Measurements from ENCODE around the gene TNNT3.

Gene TNNT3

DNA sequence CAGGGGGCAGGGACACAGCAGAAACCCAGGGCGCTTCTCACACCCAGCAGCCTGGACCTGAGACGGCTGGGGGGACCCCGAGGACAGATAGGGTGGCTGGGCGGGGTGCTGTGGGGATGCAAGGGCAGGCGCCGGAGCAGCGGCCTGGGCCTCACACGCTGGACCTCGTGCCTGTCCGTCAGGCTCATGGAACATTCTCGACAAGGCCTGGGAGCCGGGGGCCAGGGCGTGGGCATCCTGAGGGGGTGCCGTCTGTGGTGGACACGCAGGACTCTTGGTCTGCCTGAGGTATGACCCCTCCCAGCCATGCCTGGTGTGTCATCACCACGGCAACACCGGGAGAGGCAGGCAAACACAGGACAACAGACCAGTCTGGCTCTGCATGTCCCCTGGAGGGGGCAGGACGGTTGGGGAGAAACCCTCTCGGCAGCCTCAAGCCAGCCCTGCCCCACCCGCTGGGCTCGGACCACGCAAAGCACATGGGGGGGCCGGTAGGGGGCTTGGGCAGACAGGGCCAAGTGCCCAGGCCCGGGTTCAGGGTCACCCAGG lies 49.0 kb downstream of the TNNT3 start:
- H3K4me1 ChIP-seq (ENCODE audit: control insufficient read depth, insufficient read depth, low read length), result no peaks in the 10 kb centered on the region
- H3K9ac ChIP-seq (ENCODE audit: low read depth, low read length), result no peak overlapping the region
- H3K9me3 ChIP-seq (ENCODE audit: control insufficient read depth, insufficient read depth, low read length), result no peaks in the 10 kb centered on the region
- no peaks in the 10 kb centered on the region for H3K27me3 ChIP-seq (ENCODE audit: control insufficient read depth, insufficient read depth, low read length)
- H3K36me3 ChIP-seq (ENCODE audit: control insufficient read depth, insufficient read depth, low read length), result no peaks in the 10 kb centered on the region
- H3K4me3 ChIP-seq (ENCODE audit: low read depth, low read length), result no peak overlapping the region

GRCh38 chr11:1969035-1969434 lies 49.5 kb downstream of the TNNT3 start:
- Histone ChIP-seq H3K27me3 (ENCODE audit: control insufficient read depth, insufficient read depth, low read length) (no peaks in the 10 kb centered on the region), H3K9me3 (ENCODE audit: control insufficient read depth, insufficient read depth, low read length) (no peaks in the 10 kb centered on the region), H3K4me1 (ENCODE audit: control insufficient read depth, insufficient read depth, low read length) (no peaks in the 10 kb centered on the region), H3K4me3 (ENCODE audit: low read depth, low read length) (no peak overlapping the region), H3K9ac (ENCODE audit: low read depth, low read length) (no peak overlapping the region), H3K36me3 (ENCODE audit: control insufficient read depth, insufficient read depth, low read length) (no peaks in the 10 kb centered on the region)

DNA sequence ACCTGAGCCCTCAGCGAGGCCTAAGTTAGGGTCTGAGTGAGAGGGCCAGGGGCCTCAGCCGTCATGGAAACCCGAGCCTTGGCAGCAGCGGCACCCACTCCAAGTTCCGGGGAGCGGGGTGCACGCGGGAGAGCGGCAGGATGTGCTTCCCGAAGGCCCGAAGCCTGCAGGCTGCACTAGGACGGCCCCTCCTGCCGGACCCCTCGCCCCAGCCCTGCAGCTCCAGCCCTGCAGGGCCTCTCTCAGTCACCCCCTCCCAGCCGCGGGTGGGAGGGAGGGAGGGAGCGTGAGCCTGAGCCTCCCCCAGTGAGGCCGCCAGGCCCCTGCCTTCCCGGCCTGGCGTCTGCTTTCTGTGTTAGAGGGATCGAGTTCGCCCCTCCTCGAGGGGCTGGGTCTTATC lies 50.3 kb downstream of the TNNT3 start:
- Histone ChIP-seq H3K9ac (ENCODE audit: low read depth, low read length) (no peak overlapping the region), H3K4me3 (ENCODE audit: low read depth, low read length) (no peak overlapping the region), H3K27me3 (ENCODE audit: control insufficient read depth, insufficient read depth, low read length) (no peaks in the 10 kb centered on the region), H3K36me3 (ENCODE audit: control insufficient read depth, insufficient read depth, low read length) (no peaks in the 10 kb centered on the region), H3K9me3 (ENCODE audit: control insufficient read depth, insufficient read depth, low read length) (no peaks in the 10 kb centered on the region), H3K4me1 (ENCODE audit: control insufficient read depth, insufficient read depth, low read length) (no peaks in the 10 kb centered on the region)

DNA sequence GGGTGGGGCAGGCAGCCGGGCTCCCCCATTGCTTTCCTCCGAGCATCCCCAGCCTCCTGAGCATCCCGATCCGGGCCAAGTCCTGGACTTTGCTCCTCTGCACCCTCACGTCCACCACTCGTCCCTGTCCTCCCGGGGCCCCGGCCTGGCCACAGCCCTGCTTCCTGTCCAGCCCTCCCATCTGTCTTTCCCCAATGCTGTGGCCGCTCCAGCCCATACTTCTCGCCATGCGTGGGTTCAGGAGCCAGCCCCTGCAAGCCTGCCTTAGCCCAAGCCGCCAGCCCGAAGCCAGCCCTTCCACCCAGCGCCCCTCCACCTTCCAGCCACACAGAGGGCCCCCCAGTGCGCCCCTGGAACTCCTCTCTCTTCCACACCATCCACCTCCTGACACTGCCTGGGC lies 51.5 kb downstream of the TNNT3 start:
- Histone ChIP-seq H3K4me3 (ENCODE audit: low read depth, low read length) (no peak overlapping the region), H3K9me3 (ENCODE audit: control insufficient read depth, insufficient read depth, low read length) (no peaks in the 10 kb centered on the region), H3K36me3 (ENCODE audit: control insufficient read depth, insufficient read depth, low read length) (no peaks in the 10 kb centered on the region), H3K9ac (ENCODE audit: low read depth, low read length) (no peak overlapping the region), H3K27me3 (ENCODE audit: control insufficient read depth, insufficient read depth, low read length) (no peaks in the 10 kb centered on the region), H3K4me1 (ENCODE audit: control insufficient read depth, insufficient read depth, low read length) (no peaks in the 10 kb centered on the region)

DNA sequence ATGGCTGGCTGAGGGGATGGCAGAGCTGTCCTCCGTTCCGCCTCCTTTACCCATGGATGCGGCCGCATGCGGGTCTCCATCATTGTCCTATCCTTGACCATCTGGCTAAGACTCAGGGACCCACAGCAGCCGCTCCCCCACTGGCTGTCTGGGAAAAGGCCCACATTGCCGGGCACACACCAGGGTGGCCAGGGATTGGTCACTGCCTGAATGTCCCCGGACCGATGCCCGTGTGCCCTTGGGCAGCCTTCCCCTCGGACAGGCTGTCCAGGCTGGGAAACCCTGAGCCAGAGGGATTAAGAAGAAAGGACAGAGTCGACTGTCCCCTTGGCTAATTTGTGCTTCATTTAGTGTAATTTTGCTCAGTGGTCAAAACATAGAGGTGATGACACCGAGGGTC lies 55.7 kb downstream of the TNNT3 start:
- no peak overlapping the region for H3K4me3 ChIP-seq (ENCODE audit: low read depth, low read length)
- H3K4me1 ChIP-seq (ENCODE audit: control insufficient read depth, insufficient read depth, low read length), result no peaks in the 10 kb centered on the region
- H3K27me3 ChIP-seq (ENCODE audit: control insufficient read depth, insufficient read depth, low read length), result no peaks in the 10 kb centered on the region
- H3K36me3 ChIP-seq (ENCODE audit: control insufficient read depth, insufficient read depth, low read length), result no peaks in the 10 kb centered on the region
- no peaks in the 10 kb centered on the region for H3K9me3 ChIP-seq (ENCODE audit: control insufficient read depth, insufficient read depth, low read length)
- H3K9ac ChIP-seq (ENCODE audit: low read depth, low read length), result no peak overlapping the region

DNA sequence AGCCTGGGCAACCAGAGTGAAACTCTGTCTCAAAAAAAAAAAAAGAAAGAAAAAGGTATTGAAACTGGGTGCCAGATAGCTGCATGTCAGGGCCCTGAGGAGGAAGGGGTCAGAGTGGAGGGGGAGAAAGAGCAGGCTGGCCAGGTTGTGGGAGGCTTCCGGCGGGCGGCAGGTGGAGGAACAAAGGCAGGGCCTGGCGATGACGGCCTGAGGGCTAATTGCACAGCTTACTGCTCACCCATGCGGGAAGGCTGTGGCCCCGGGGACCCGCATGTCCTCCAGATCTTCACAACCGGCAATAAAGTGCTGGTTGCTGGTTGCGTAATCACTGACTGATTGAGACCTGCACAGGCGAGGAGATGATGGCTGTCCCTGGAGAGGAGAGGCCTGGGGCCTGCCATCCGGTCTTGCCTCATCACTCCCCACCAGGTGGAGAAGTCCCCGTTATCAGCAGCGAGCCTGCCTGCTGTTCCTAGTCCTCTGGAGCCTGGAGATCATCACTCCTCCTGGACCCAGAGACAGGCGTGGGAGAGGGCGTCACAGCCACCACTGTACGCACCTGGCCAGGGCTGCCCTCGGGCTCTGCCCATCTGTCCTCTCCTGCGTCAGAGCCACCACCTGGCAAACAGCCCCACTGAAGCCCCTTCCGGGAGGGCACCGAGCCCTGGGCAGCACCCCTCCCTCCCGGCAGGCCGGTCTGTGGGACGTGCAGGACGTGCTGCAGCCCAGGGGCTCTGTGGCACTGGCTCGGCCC lies 59.4 kb downstream of the TNNT3 start:
- H3K36me3 ChIP-seq (ENCODE audit: control insufficient read depth, insufficient read depth, low read length), result no peaks in the 10 kb centered on the region
- H3K4me1 ChIP-seq (ENCODE audit: control insufficient read depth, insufficient read depth, low read length), result no peaks in the 10 kb centered on the region
- H3K9ac ChIP-seq (ENCODE audit: low read depth, low read length), result no peak overlapping the region
- no peaks in the 10 kb centered on the region for H3K9me3 ChIP-seq (ENCODE audit: control insufficient read depth, insufficient read depth, low read length)
- no peak overlapping the region for H3K4me3 ChIP-seq (ENCODE audit: low read depth, low read length)
- H3K27me3 ChIP-seq (ENCODE audit: control insufficient read depth, insufficient read depth, low read length), result no peaks in the 10 kb centered on the region

DNA sequence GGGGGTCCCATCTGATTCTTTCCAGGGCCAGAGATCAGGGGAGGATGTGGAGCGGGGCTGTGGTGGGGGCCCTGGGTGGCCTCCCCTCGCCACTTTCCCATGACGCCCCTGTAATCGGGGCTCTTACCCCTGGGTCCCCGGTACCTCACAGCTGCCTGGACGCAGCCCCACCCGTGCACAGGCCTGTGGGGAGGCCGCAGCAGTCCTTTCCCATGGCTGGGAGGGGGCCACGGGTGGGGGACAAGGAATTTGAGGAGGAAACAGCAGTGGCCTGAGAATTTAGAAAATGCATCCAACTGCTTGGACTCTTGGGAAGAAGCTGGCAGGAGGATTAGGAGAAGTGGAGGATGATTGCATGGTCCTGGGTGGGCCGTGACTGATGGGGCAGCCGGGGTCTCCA lies 60.1 kb downstream of the TNNT3 start:
- Histone ChIP-seq H3K9ac (ENCODE audit: low read depth, low read length) (no peak overlapping the region), H3K36me3 (ENCODE audit: control insufficient read depth, insufficient read depth, low read length) (no peaks in the 10 kb centered on the region), H3K4me3 (ENCODE audit: low read depth, low read length) (no peak overlapping the region), H3K27me3 (ENCODE audit: control insufficient read depth, insufficient read depth, low read length) (no peaks in the 10 kb centered on the region), H3K4me1 (ENCODE audit: control insufficient read depth, insufficient read depth, low read length) (no peaks in the 10 kb centered on the region), H3K9me3 (ENCODE audit: control insufficient read depth, insufficient read depth, low read length) (no peaks in the 10 kb centered on the region)

DNA sequence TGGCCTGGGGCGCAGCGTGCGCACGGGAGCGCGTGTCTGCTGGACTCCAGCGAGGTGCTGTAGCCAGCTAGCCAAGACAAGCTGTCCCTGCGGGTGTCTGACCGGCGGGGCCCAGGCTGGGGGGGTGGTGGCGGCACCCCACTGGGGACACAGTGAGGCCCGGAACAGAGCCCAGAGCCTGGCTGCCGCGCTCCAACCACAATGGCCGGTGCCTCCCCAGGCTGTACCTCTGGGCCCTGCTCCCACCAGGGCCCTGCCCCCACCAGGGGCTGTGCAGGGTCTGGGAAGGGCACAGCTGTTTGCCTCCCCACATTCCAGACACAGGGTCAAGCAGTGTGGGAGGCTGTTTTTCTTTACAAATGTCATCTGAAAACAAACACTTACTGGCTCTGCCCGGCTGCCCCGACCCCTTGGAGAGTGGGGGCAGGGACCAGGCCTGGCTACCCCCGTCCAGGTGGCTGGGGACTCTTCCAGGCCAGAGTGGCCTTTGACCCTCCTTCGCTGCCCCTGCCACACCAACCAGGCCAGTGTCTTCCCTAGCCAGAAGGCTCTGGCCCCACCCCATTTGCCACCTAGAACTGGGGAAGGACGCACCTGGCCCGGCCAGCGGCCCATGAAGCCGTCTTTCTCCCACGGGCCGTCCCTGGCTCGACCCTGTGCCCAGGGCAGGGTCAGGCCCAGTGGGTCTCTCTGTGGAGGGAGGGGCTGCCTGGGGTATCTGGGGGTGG lies 63.5 kb downstream of the TNNT3 start:
- no peaks in the 10 kb centered on the region for H3K9me3 ChIP-seq (ENCODE audit: control insufficient read depth, insufficient read depth, low read length)
- no peaks in the 10 kb centered on the region for H3K4me1 ChIP-seq (ENCODE audit: control insufficient read depth, insufficient read depth, low read length)
- no peak overlapping the region for H3K4me3 ChIP-seq (ENCODE audit: low read depth, low read length)
- no peaks in the 10 kb centered on the region for H3K27me3 ChIP-seq (ENCODE audit: control insufficient read depth, insufficient read depth, low read length)
- H3K9ac ChIP-seq (ENCODE audit: low read depth, low read length), result no peak overlapping the region
- H3K36me3 ChIP-seq (ENCODE audit: control insufficient read depth, insufficient read depth, low read length), result no peaks in the 10 kb centered on the region

DNA sequence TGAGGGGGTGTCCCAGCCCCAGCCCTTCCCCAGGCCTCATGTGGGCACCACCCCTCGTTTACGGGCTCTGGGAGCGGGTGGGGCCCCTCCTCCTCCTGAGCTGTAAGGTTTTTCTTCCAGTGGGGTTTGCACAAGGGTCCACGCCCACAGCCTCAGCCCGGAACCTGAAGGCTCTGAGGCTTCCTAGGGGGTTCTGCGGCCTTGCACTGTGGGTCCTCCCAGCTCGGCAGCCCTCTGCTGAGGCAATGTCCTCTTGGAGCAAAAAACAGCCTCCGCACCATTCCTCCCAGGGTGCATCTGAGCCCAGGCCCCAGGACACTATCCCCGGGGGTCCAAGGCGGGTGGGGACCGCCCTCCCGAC lies 64.1 kb downstream of the TNNT3 start:
- no peak overlapping the region for H3K9ac ChIP-seq (ENCODE audit: low read depth, low read length)
- H3K36me3 ChIP-seq (ENCODE audit: control insufficient read depth, insufficient read depth, low read length), result no peaks in the 10 kb centered on the region
- H3K4me3 ChIP-seq (ENCODE audit: low read depth, low read length), result no peak overlapping the region
- H3K9me3 ChIP-seq (ENCODE audit: control insufficient read depth, insufficient read depth, low read length), result no peaks in the 10 kb centered on the region
- H3K4me1 ChIP-seq (ENCODE audit: control insufficient read depth, insufficient read depth, low read length), result no peaks in the 10 kb centered on the region
- H3K27me3 ChIP-seq (ENCODE audit: control insufficient read depth, insufficient read depth, low read length), result no peaks in the 10 kb centered on the region

DNA sequence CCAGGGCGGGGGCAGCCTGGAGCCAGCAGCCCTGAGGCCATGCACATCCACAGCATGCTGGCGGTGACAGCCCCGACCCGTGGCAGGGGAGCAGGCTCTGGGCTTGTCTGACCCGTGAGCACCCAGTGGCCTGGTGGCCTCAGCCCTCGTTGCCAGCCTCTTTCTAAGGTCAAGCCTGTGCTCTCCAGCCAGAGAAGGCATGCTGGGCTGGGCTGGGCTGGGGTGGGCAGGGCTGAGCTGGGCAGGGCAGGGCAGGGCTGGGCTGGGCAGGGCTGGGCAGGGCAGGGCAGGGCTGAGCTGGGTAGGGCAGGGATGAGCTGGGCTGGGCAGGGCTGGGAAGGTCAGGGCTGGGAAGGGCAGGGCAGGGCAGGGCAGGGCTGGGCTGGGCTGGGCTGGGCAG lies 67.5 kb downstream of the TNNT3 start:
- Histone ChIP-seq H3K27me3 (ENCODE audit: control insufficient read depth, insufficient read depth, low read length) (no peaks in the 10 kb centered on the region), H3K9me3 (ENCODE audit: control insufficient read depth, insufficient read depth, low read length) (no peaks in the 10 kb centered on the region), H3K9ac (ENCODE audit: low read depth, low read length) (no peak overlapping the region), H3K4me1 (ENCODE audit: control insufficient read depth, insufficient read depth, low read length) (no peaks in the 10 kb centered on the region), H3K4me3 (ENCODE audit: low read depth, low read length) (no peak overlapping the region), H3K36me3 (ENCODE audit: control insufficient read depth, insufficient read depth, low read length) (no peaks in the 10 kb centered on the region)

DNA sequence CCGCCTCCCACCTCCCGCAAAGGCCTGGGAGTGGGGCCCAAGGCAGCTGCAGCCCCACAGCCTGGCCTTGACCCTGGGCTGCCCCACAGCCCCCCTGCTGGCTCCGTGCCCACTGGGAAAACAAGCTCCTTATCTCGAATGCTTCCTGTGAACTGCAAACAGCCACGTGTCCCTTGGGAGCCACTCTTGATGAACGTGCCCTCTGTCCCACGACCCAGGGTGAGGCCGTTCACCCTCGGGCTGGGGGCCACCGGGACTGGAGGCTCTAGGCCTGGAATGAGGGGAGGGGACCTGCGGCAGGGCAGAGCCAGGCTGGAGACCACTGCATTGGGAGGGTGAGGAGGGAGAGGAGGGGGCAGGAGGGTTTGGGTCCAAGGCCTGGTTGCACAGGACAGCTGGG lies 68.7 kb downstream of the TNNT3 start:
- Histone ChIP-seq H3K27me3 (ENCODE audit: control insufficient read depth, insufficient read depth, low read length) (no peaks in the 10 kb centered on the region), H3K4me1 (ENCODE audit: control insufficient read depth, insufficient read depth, low read length) (no peaks in the 10 kb centered on the region), H3K4me3 (ENCODE audit: low read depth, low read length) (no peak overlapping the region), H3K9me3 (ENCODE audit: control insufficient read depth, insufficient read depth, low read length) (no peaks in the 10 kb centered on the region), H3K9ac (ENCODE audit: low read depth, low read length) (no peak overlapping the region), H3K36me3 (ENCODE audit: control insufficient read depth, insufficient read depth, low read length) (no peaks in the 10 kb centered on the region)

Measured in iPS-15b (cell line).